Mesenchymal stem cell (in vitro differentiated cells and primary cell): Measurements from ENCODE around the gene TMEM178B.

Experiments used
- DNase-seq: peaks from one replicate; pipeline ENCODE4 v3.0.0-alpha.2; 2013
- H2AFZ ChIP-seq: one replicate; pipeline ENCODE4 v1.6.1; 2013; ENCODE audit warnings: low read depth, mild to moderate bottlenecking, control low read depth, inconsistent platforms, low read length, moderate library complexity
- H2AK5ac ChIP-seq: 2 replicates; pipeline ENCODE4 v1.6.1; 2013; ENCODE audit warnings: low read length, moderate library complexity, mild to moderate bottlenecking, inconsistent platforms; ENCODE audit not compliant: severe bottlenecking
- H2BK120ac ChIP-seq: one replicate; pipeline ENCODE4 v1.6.1; 2013; ENCODE audit warnings: low read depth, mild to moderate bottlenecking, inconsistent platforms, low read length, moderate library complexity
- H2BK12ac ChIP-seq, 2 experiments: one replicate each; pipeline ENCODE4 v1.6.1; 2013; ENCODE audit warnings: inconsistent platforms in 2 of 2, low read length in 2 of 2, mild to moderate bottlenecking in 2 of 2, moderate library complexity in 2 of 2, control low read depth in 1 of 2
- H2BK15ac ChIP-seq: one replicate; pipeline ENCODE4 v1.6.1; 2013; ENCODE audit warnings: mild to moderate bottlenecking, low read depth, inconsistent platforms; ENCODE audit not compliant: poor library complexity, severe bottlenecking
- H2BK5ac ChIP-seq: 2 replicates; pipeline ENCODE4 v1.6.1; 2013; ENCODE audit warnings: low read depth, mild to moderate bottlenecking, low read length, control low read depth, inconsistent platforms; ENCODE audit not compliant: poor library complexity, severe bottlenecking
- H3K14ac ChIP-seq, 2 experiments: one replicate each; pipeline ENCODE4 v1.6.1; 2013; ENCODE audit warnings: inconsistent platforms in 2 of 2, low read length in 2 of 2, control low read depth in 1 of 2, mild to moderate bottlenecking in 1 of 2, moderate library complexity in 1 of 2
- H3K18ac ChIP-seq, 2 experiments: one replicate each; pipeline ENCODE4 v1.6.1; 2013; ENCODE audit warnings: inconsistent platforms in 2 of 2, low read length in 2 of 2, control low read depth in 1 of 2, low read depth in 1 of 2, mild to moderate bottlenecking in 1 of 2
- H3K23ac ChIP-seq, 2 experiments: one replicate each; pipeline ENCODE4 v1.6.1; 2013; ENCODE audit warnings: inconsistent platforms in 2 of 2, low read length in 2 of 2, mild to moderate bottlenecking in 2 of 2, moderate library complexity in 2 of 2, control low read depth in 1 of 2
- H3K27ac ChIP-seq: 2 replicates; pipeline ENCODE4 v1.5.1; 2013; ENCODE audit warnings: mild to moderate bottlenecking, moderate library complexity, low read length, control low read depth, inconsistent platforms; ENCODE audit not compliant: poor library complexity, severe bottlenecking
- H3K27me3 ChIP-seq, 2 experiments: 2 replicates each; pipeline versions ENCODE4 v1.6.1 to v1.7.0; 2013; ENCODE audit warnings: low read length in 2 of 2, mild to moderate bottlenecking in 2 of 2, moderate library complexity in 2 of 2, control low read depth in 1 of 2, inconsistent platforms in 1 of 2; ENCODE audit not compliant: control insufficient read depth in 1 of 2, insufficient read depth in 1 of 2
- H3K36me3 ChIP-seq, 2 experiments: 2 replicates each; pipeline versions ENCODE4 v1.6.1 to v1.7.0; 2013; ENCODE audit warnings: low read length in 2 of 2, control low read depth in 1 of 2, inconsistent platforms in 1 of 2, low read depth in 1 of 2, mild to moderate bottlenecking in 1 of 2; ENCODE audit not compliant: insufficient read depth in 2 of 2, control insufficient read depth in 1 of 2
- H3K4ac ChIP-seq, 2 experiments: one replicate each; pipeline ENCODE4 v1.6.1; 2013; ENCODE audit warnings: inconsistent platforms in 2 of 2, low read length in 2 of 2, mild to moderate bottlenecking in 2 of 2, moderate library complexity in 2 of 2, control low read depth in 1 of 2, low read depth in 1 of 2
- H3K4me1 ChIP-seq: 2 replicates; pipeline ENCODE4 v1.6.1; 2013; ENCODE audit warnings: low read depth, low read length, control low read depth; ENCODE audit not compliant: control insufficient read depth, insufficient read depth
- H3K4me2 ChIP-seq: 2 replicates; pipeline ENCODE4 v1.6.1; 2013; ENCODE audit warnings: low read length, mild to moderate bottlenecking, inconsistent platforms; ENCODE audit not compliant: poor library complexity, severe bottlenecking
- H3K4me3 ChIP-seq, 2 experiments: 2 replicates each; pipeline versions ENCODE4 v1.5.1 to v1.7.0; 2013; ENCODE audit warnings: low read length in 2 of 2, mild to moderate bottlenecking in 2 of 2, control low read depth in 1 of 2, low read depth in 1 of 2; ENCODE audit not compliant: insufficient read depth in 1 of 2
- H3K79me1 ChIP-seq: replicated peaks from 2 replicates; pipeline ENCODE4 v1.6.1; 2013; ENCODE audit warnings: mild to moderate bottlenecking, control low read depth, low read length, inconsistent platforms; ENCODE audit not compliant: poor library complexity, severe bottlenecking
- H3K9ac ChIP-seq: 2 replicates; pipeline ENCODE4 v1.7.0; 2013; ENCODE audit warnings: mild to moderate bottlenecking, low read length, moderate library complexity
- H3K9me3 ChIP-seq: 2 replicates; pipeline ENCODE4 v1.7.0; 2013; ENCODE audit warnings: mild to moderate bottlenecking, low read length; ENCODE audit not compliant: control insufficient read depth
- H4K8ac ChIP-seq: one replicate; pipeline ENCODE4 v1.6.1; 2013; ENCODE audit warnings: inconsistent platforms, mild to moderate bottlenecking, low read length, moderate library complexity
- H4K91ac ChIP-seq: one replicate; pipeline ENCODE4 v1.6.1; 2013; ENCODE audit warnings: mild to moderate bottlenecking, low read length, inconsistent platforms
- WGBS: methylation state at CpG from one replicate; pipeline ENCODE4 v1.1.7; 2013; ENCODE audit warnings: mixed read lengths; 5-methylcytosine and 5-hydroxymethylcytosine counted together

TMEM178B gene

DNA sequence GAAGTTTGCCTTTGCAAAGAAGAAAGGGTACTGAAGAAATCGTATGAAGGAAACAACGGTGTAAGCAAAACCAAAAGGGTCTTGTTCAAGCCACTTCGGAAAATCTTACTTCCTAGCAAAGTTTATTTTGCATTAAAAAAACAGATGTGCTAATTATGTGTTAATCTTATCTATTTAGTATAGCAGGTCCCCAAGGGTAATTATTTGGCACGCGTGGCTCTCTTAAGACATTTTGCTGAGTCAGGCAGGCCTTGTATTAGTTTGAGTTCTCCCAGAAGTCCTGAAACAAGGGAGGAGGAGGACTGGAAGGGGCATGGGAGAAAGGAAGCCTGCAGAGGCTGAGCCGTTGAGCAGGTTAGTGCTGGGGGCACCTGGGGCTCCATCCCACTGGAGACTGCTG is 44.9 kb downstream of the TMEM178B start:
- no peak overlapping the region for H3K27ac ChIP-seq
- 68% methylated on average over 5 of the region's 6 CpGs for WGBS

GRCh38 chr7:141119187-141119586 is 45.3 kb downstream of the TMEM178B start:
- no peak overlapping the region for H2AFZ ChIP-seq
- H3K4me1 ChIP-seq, result peaks cover 1% of the 10 kb centered on the region
- no peak overlapping the region for H4K8ac ChIP-seq
- no peaks in the 10 kb centered on the region for H3K36me3 ChIP-seq
- no peak overlapping the region for H2BK12ac ChIP-seq
- peaks cover 19% of the 10 kb centered on the region for H3K79me1 ChIP-seq
- H3K27ac ChIP-seq, result no peak overlapping the region
- no peak overlapping the region for H3K4me2 ChIP-seq
- 89% methylated on average over 4 of the region's 4 CpGs for WGBS
- no peak overlapping the region for H3K23ac ChIP-seq
- no peak overlapping the region for H3K4ac ChIP-seq
- H3K4me3 ChIP-seq, result no peak overlapping the region
- H4K91ac ChIP-seq, result no peak overlapping the region
- H2BK15ac ChIP-seq, result no peak overlapping the region
- H3K9me3 ChIP-seq, result peaks cover 3% of the 10 kb centered on the region
- H3K9ac ChIP-seq, result no peak overlapping the region
- no peak overlapping the region for H3K18ac ChIP-seq
- no peak overlapping the region for H2BK120ac ChIP-seq
- H2BK5ac ChIP-seq, result no peak overlapping the region
- H3K27me3 ChIP-seq, result peaks cover 0 to 3% of the 10 kb centered on the region in 2 experiments
- no peak for DNase-seq
- no peak overlapping the region for H2AK5ac ChIP-seq
- H3K14ac ChIP-seq, result no peak overlapping the region

More for the DNA sequence above, 44.9 kb downstream of the TMEM178B start:
- Histone ChIP-seq H3K36me3 (no peaks in the 10 kb centered on the region), H3K9me3 (peaks cover 3% of the 10 kb centered on the region), H3K23ac (no peak overlapping the region), H3K79me1 (peaks cover 20% of the 10 kb centered on the region), H2BK5ac (no peak overlapping the region), H3K18ac (no peak overlapping the region), H2AK5ac (no peak overlapping the region), H2AFZ (no peak overlapping the region), H4K91ac (no peak overlapping the region), H3K4me3 (no peak overlapping the region), H3K9ac (no peak overlapping the region), H3K4me1 (peaks cover 1% of the 10 kb centered on the region), H3K27me3 (peaks cover 0 to 3% of the 10 kb centered on the region in 2 experiments), H4K8ac (no peak overlapping the region), H3K4ac (no peak overlapping the region), H3K4me2 (no peak overlapping the region), H3K14ac (no peak overlapping the region), H2BK12ac (no peak overlapping the region), H2BK15ac (no peak overlapping the region), H2BK120ac (no peak overlapping the region)
- DNase-seq, result no peak

- no peak overlapping the region for H2BK12ac ChIP-seq
- no peak overlapping the region for H2BK5ac ChIP-seq
- H4K91ac ChIP-seq, result no peak overlapping the region
- no peak for DNase-seq
- no peak overlapping the region for H3K18ac ChIP-seq
- H3K4me1 ChIP-seq, result peaks cover 1% of the 10 kb centered on the region
- H3K27ac ChIP-seq, result no peak overlapping the region
- H3K23ac ChIP-seq, result no peak overlapping the region
- H2BK15ac ChIP-seq, result no peak overlapping the region
- no peak overlapping the region for H3K4me2 ChIP-seq
- no peak overlapping the region for H3K14ac ChIP-seq
- no peak overlapping the region for H3K4ac ChIP-seq
- H4K8ac ChIP-seq, result no peak overlapping the region
- no peak overlapping the region for H2AK5ac ChIP-seq
- H3K9ac ChIP-seq, result no peak overlapping the region
- H3K79me1 ChIP-seq, result peaks cover 27% of the 10 kb centered on the region
- 68% methylated on average over 2 of the region's 2 CpGs for WGBS
- H3K36me3 ChIP-seq, result no peaks in the 10 kb centered on the region
- H3K9me3 ChIP-seq, result peaks cover 3% of the 10 kb centered on the region
- H2BK120ac ChIP-seq, result no peak overlapping the region
- H2AFZ ChIP-seq, result no peak overlapping the region
- peaks cover 0 to 7% of the 10 kb centered on the region in 2 experiments for H3K27me3 ChIP-seq
- H3K4me3 ChIP-seq, result no peak overlapping the region
These were observed 48.9 kb downstream of the TMEM178B start for GRCh38 chr7:141122736-141123135.

- H4K8ac ChIP-seq, result no peak overlapping the region
- H3K36me3 ChIP-seq, result no peaks in the 10 kb centered on the region
- H3K4me3 ChIP-seq, result no peak overlapping the region
- H2BK120ac ChIP-seq, result no peak overlapping the region
- no peak overlapping the region for H2AFZ ChIP-seq
- no peak for DNase-seq
- H3K9ac ChIP-seq, result no peak overlapping the region
- no peak overlapping the region for H2BK12ac ChIP-seq
- H3K9me3 ChIP-seq, result peaks cover 3% of the 10 kb centered on the region
- no peak overlapping the region for H4K91ac ChIP-seq
- H2BK5ac ChIP-seq, result no peak overlapping the region
- no peak overlapping the region for H3K14ac ChIP-seq
- 87% methylated on average over 1 of the region's 1 CpG for WGBS
- no peak overlapping the region for H2BK15ac ChIP-seq
- H2AK5ac ChIP-seq, result no peak overlapping the region
- H3K23ac ChIP-seq, result no peak overlapping the region
- H3K4me2 ChIP-seq, result no peak overlapping the region
- peaks cover 24% of the 10 kb centered on the region for H3K79me1 ChIP-seq
- peaks cover 1% of the 10 kb centered on the region for H3K4me1 ChIP-seq
- H3K27ac ChIP-seq, result no peak overlapping the region
- H3K4ac ChIP-seq, result no peak overlapping the region
- peaks cover 0 to 7% of the 10 kb centered on the region in 2 experiments for H3K27me3 ChIP-seq
- no peak overlapping the region for H3K18ac ChIP-seq
These were observed 49.7 kb downstream of the TMEM178B start for GRCh38 chr7:141123522-141123921.
